B cell (primary cell): Measurements from ENCODE around the gene IKZF1. TPM values are rescaled to one million over a fixed set of nuclear protein-coding genes. Genes with fewer than 3 reads are reported as not detected.
A peak's percentile ranks its signal among the peaks of the same experiment; 100 is the strongest.

ENCODE experiments used
- ATAC-seq: fragments of 200-7000 bp; cut with Tn5 transposase; one replicate; pipeline ENCODE4 v1.10.0; 2021; ENCODE audit warnings: low read depth, mild to moderate bottlenecking, moderate number of reproducible peaks, moderate library complexity
- CTCF ChIA-PET: fragments of 350-600 bp; sonication (Branson Sonifier 250); formaldehyde crosslinking; loops from one replicate; lab custom pipeline; 2021; ENCODE audit warnings: antibody characterized with exemption, inconsistent platforms; lab: Charles Lee
- POLR2A ChIA-PET: fragments of 350-600 bp; sonication (Branson Sonifier 250); formaldehyde crosslinking; loops from one replicate; lab custom pipeline; 2021; ENCODE audit warnings: antibody characterized with exemption; lab: Charles Lee
- DNase-seq: peaks from one replicate; pipeline ENCODE4 v3.0.0; 2013
- H2AFZ ChIP-seq: 2 replicates; pipeline ENCODE4 v1.6.1; 2012; ENCODE audit warnings: mild to moderate bottlenecking, low read depth, low read length; ENCODE audit not compliant: insufficient read depth, poor library complexity, severe bottlenecking
- H3K27ac ChIP-seq, 2 donors: 1 replicate in 1 of 2; 2 replicates in 1 of 2; pipeline ENCODE4 v1.5.1; 2012 to 2013; ENCODE audit warnings: low read length in 2 of 2, mild to moderate bottlenecking in 2 of 2, moderate library complexity in 1 of 2
- H3K27me3 ChIP-seq, 4 experiments: fragments of 200-600 bp in 1 of 4; sonication (generic) in 1 of 4; replicated peaks in 1 of 4; 1 replicate in 2 of 4; 2 replicates in 2 of 4; pipeline versions ENCODE4 v1.6.1 to v1.7.0; 2013 to 2016; ENCODE audit warnings: low read length in 3 of 4, mild to moderate bottlenecking in 2 of 4, mixed read lengths in 1 of 4, moderate library complexity in 1 of 4; ENCODE audit not compliant: insufficient read depth in 4 of 4, control insufficient read depth in 3 of 4; ENCODE audit errors: control extremely low read depth in 1 of 4
- H3K36me3 ChIP-seq, 2 experiments: replicated peaks in 1 of 2; 1 replicate in 1 of 2; 2 replicates in 1 of 2; pipeline versions ENCODE4 v1.6.1 to v1.7.1; 2013; ENCODE audit warnings: low read length in 1 of 2; ENCODE audit not compliant: insufficient read depth in 2 of 2, control insufficient read depth in 1 of 2; ENCODE audit errors: control extremely low read depth in 1 of 2, extremely low read depth in 1 of 2
- H3K4me1 ChIP-seq, 2 donors: fragments of 200-600 bp in 1 of 2; sonication (generic) in 1 of 2; 1 replicate in 1 of 2; 2 replicates in 1 of 2; pipeline versions ENCODE4 v1.5.1 to v1.6.1; 2013 to 2017; ENCODE audit warnings: low read length in 2 of 2; ENCODE audit not compliant: control insufficient read depth in 2 of 2, insufficient read depth in 2 of 2
- H3K4me2 ChIP-seq: replicated peaks from 2 replicates; pipeline ENCODE3; 2012; ENCODE audit warnings: mild to moderate bottlenecking, low read depth, low read length; ENCODE audit not compliant: poor library complexity, severe bottlenecking
- H3K4me3 ChIP-seq, 5 experiments: fragments of 200-600 bp in 1 of 5; sonication (generic) in 1 of 5; 1 replicate in 3 of 5; 2 replicates in 2 of 5; pipeline versions ENCODE4 v1.5.1 to v1.7.0; 2011 to 2016; ENCODE audit warnings: low read length in 4 of 5, mild to moderate bottlenecking in 4 of 5, low read depth in 2 of 5, control low read depth in 1 of 5, moderate library complexity in 1 of 5; ENCODE audit not compliant: insufficient read depth in 1 of 5; ENCODE audit errors: control extremely low read depth in 1 of 5, extremely low read depth in 1 of 5
- H3K79me2 ChIP-seq: fragments of 200-600 bp; sonication (generic); one replicate; pipeline ENCODE4 v1.6.0; 2016; ENCODE audit warnings: low read length; ENCODE audit not compliant: control insufficient read depth, insufficient read depth
- H3K9ac ChIP-seq: fragments of 200-600 bp; sonication (generic); 2 replicates; pipeline ENCODE4 v1.6.1; 2017; ENCODE audit warnings: mild to moderate bottlenecking, low read length, moderate library complexity
- H3K9me3 ChIP-seq, 3 donors: one replicate each; pipeline versions ENCODE4 v1.6.1 to v1.7.1; 2013; ENCODE audit warnings: low read length in 2 of 3; ENCODE audit not compliant: control insufficient read depth in 2 of 3, insufficient read depth in 1 of 3; ENCODE audit errors: control extremely low read depth in 1 of 3
- H4K20me1 ChIP-seq: 2 replicates; pipeline ENCODE4 v1.6.0; 2012; ENCODE audit warnings: mild to moderate bottlenecking, low read length; ENCODE audit not compliant: insufficient read depth, control insufficient read depth, poor library complexity, severe bottlenecking
- H3K27ac Mint-ChIP-seq: one replicate; pipeline ENCODE4 v1.8.0; 2021; ENCODE audit warnings: mixed read lengths
- H3K27me3 Mint-ChIP-seq: one replicate; pipeline ENCODE4 v1.8.0; 2021; ENCODE audit warnings: mixed read lengths
- H3K4me1 Mint-ChIP-seq: one replicate; pipeline ENCODE4 v1.8.0; 2021; ENCODE audit warnings: mixed read lengths
- H3K4me3 Mint-ChIP-seq: one replicate; pipeline ENCODE4 v1.8.0; 2021; ENCODE audit warnings: mixed read lengths
- H3K9me3 Mint-ChIP-seq: one replicate; pipeline ENCODE4 v1.8.0; 2022; ENCODE audit warnings: mixed read lengths; ENCODE audit not compliant: insufficient read depth
- CTCF ChIP-seq: fragments of 200-600 bp; IDR thresholded peaks from one replicate; pipeline ENCODE4 v1.8.0; 2022; ENCODE audit warnings: antibody characterized with exemption, mild to moderate bottlenecking
- EZH2 ChIP-seq: IDR thresholded peaks from 2 replicates; pipeline ENCODE4 v1.6.1; 2012; ENCODE audit warnings: borderline replicate concordance, low read depth, mild to moderate bottlenecking, moderate library complexity, low read length; ENCODE audit not compliant: insufficient read depth, poor library complexity, severe bottlenecking
- WGBS: methylation state at CpG from one replicate; pipeline ENCODE4 v1.1.5; 2013; ENCODE audit warnings: missing lambda C conversion rate; ENCODE audit not compliant: insufficient coverage; 5-methylcytosine and 5-hydroxymethylcytosine counted together
- intact Hi-C: fragments of 100-400 bp; cut with micrococcal nuclease; formaldehyde crosslinking; loops from one replicate; pipeline ENCODE4 v1.10.0; 2022
- polyA plus RNA-seq: library from polyadenylated mRNA; depleted of rRNA; stranded (reverse); fragments of >200 nt; gene quantifications from 2 replicates; pipeline ENCODE4 v1.2.3, GENCODE V29; 2012
- total RNA-seq, 2 donors: library from RNA; stranded (reverse); fragments of 120-200 nt in 1 of 2; gene quantifications; 1 replicate in 1 of 2; 2 replicates in 1 of 2; pipeline versions ENCODE4 v1.2.3 to v1.2.4, GENCODE V29; 2013 to 2022

The IKZF1 gene
- total and polyA plus RNA-seq, 2 donors (not counting 1 experiment from before 2014, with no cell fraction given), result 199 to 254 TPM

- Histone ChIP-seq H3K9me3 (no peaks in the 10 kb centered on the region), H4K20me1 (no peaks in the 10 kb centered on the region), H3K36me3 (no peaks in the 10 kb centered on the region), H3K9ac (peak overlapping the region; percentile 50), H3K27me3 (no peaks in the 10 kb centered on the region), H2AFZ (peak overlapping the region; percentile 27), H3K79me2 (no peaks in the 10 kb centered on the region), H3K4me2 (peak overlapping the region; percentile 75), H3K27ac (peak overlapping the region; percentile 95 to 96), H3K4me1 (peaks cover 54 to 56% of the 10 kb centered on the region in 2 donors), H3K4me3 (peak overlapping the region in 2 of 5 experiments; percentile 52 to 57)
- ChIA-PET POLR2A (interaction anchor here (0.7 to 1.5 kb wide), 4 partner anchors 20 to 30 kb away, joined by 3 to 10 read pairs (median 6); no protein-coding TSS in a partner anchor), CTCF (interaction anchor here (0.7 to 3.9 kb wide), 11 partner anchors 8 to 135 kb away, joined by 3 to 15 read pairs (median 4); partner anchors contain the start of gene IKZF1)
- intact Hi-C loops, result loop anchor here (5.0 kb wide), 1 partner anchor 34 kb away; no protein-coding TSS in a partner anchor
- H3K27me3 Mint-ChIP-seq, result no peaks in the 10 kb centered on the region
- TF ChIP-seq EZH2, result no peak
- no peak for TF ChIP-seq CTCF
- no peak for DNase-seq
- peak overlapping the region; percentile 86 for H3K4me3 Mint-ChIP-seq
- H3K9me3 Mint-ChIP-seq, result peaks cover 3% of the 10 kb centered on the region
- peak overlapping the region; percentile 94 for H3K27ac Mint-ChIP-seq
- ATAC-seq, result no peak
- 63% methylated on average over 7 of the region's 11 CpGs for WGBS
- H3K4me1 Mint-ChIP-seq, result peaks cover 71% of the 10 kb centered on the region
These were observed 21.5 kb upstream of the IKZF1 start for GRCh38 chr7:50282813-50283605.
